Sigmoid colon (tissue), 7 donors: ENCODE results near the gene HIGD1B. TPM values are rescaled to one million over a fixed set of nuclear protein-coding genes. Genes with fewer than 3 reads are reported as not detected.
"Not testable (repeated sequence)": the region's sequence is repeated elsewhere in the genome, so short reads cannot be mapped to it uniquely, and the experiment has no call there.

Source experiments
- DNase-seq: peaks from one replicate; pipeline ENCODE4 v3.0.0-alpha.2; 2019
- H3K27ac ChIP-seq, 4 donors: fragments of 200-600 bp; sonication (generic); one replicate each; pipeline ENCODE4 v1.5.1; 2016 to 2019; ENCODE audit warnings: mild to moderate bottlenecking in 1 of 4
- H3K27me3 ChIP-seq, 3 donors: fragments of 200-600 bp; sonication (generic); one replicate each; pipeline ENCODE4 v1.5.1; 2019; ENCODE audit warnings: mild to moderate bottlenecking in 1 of 3
- H3K36me3 ChIP-seq, 4 donors: fragments of 200-600 bp; sonication (generic); one replicate each; pipeline ENCODE4 v1.5.1; 2016 to 2019
- H3K4me1 ChIP-seq, 4 donors: fragments of 200-600 bp; sonication (generic); one replicate each; pipeline ENCODE4 v1.5.1; 2017 to 2019
- H3K4me3 ChIP-seq, 4 donors: fragments of 200-600 bp; sonication (generic); one replicate each; pipeline ENCODE4 v1.5.1; 2017 to 2019; ENCODE audit warnings: mild to moderate bottlenecking in 2 of 4, moderate library complexity in 1 of 4
- H3K9me3 ChIP-seq, 4 donors: fragments of 200-600 bp in 3 of 4; sonication (generic) in 3 of 4; one replicate each; pipeline versions ENCODE4 v1.5.1 to v1.6.1; 2013 to 2019
- EP300 ChIP-seq, 4 donors: sonication (generic); formaldehyde crosslinking; IDR thresholded peaks; one replicate each; pipeline ENCODE4 v1.6.1; 2017; ENCODE audit warnings: antibody characterized with exemption in 4 of 4
- POLR2A ChIP-seq, 2 donors: fragments of 450-650 bp; IDR thresholded peaks; one replicate each; pipeline ENCODE4 v1.6.1; 2016; ENCODE audit warnings: antibody characterized with exemption in 2 of 2, mild to moderate bottlenecking in 2 of 2, moderate library complexity in 2 of 2
- POLR2AphosphoS5 ChIP-seq, 4 donors: sonication (generic); formaldehyde crosslinking; IDR thresholded peaks; one replicate each; pipeline ENCODE4 v1.6.1; 2017; ENCODE audit warnings: antibody characterized with exemption in 4 of 4
- WGBS, 2 donors: extraction: QIAGEN DNeasy Blood & Tissue Kit; methylation state at CpG; one replicate each; pipeline ENCODE4 v1.1.7; 2013; 5-methylcytosine and 5-hydroxymethylcytosine counted together
- intact Hi-C: fragments of 100-400 bp; cut with DNase I; formaldehyde crosslinking; loops from one replicate; pipeline ENCODE4 v1.15.1; 2023
- polyA plus RNA-seq, 3 donors: library from polyadenylated mRNA; stranded (reverse); fragments of 200-250 nt; gene quantifications; one replicate each; pipeline ENCODE4 v1.2.3, GENCODE V29; 2013
- total RNA-seq, 4 donors: library from RNA; depleted of rRNA; stranded (reverse); fragments of >200 nt; gene quantifications; one replicate each; pipeline ENCODE4 v1.1.0, GENCODE V29; 2016
- TF ChIP-seq, protein P1 (sequence below), 4 experiments: fragments of 450-650 bp in 3 of 4; fragments of 200-600 bp in 1 of 4; IDR thresholded peaks; one replicate each; pipeline ENCODE4 v1.5.1; 2016 to 2019; ENCODE audit warnings: antibody characterized with exemption in 4 of 4, mild to moderate bottlenecking in 3 of 4, moderate library complexity in 2 of 4
- donor health status: healthy with polysubstance abuse.
- donor health status: Bipolar disorder and iron deficiency.
- donor health status: healthy.

Gene HIGD1B
- total and polyA plus RNA-seq, 7 donors, result 1.1 to 2.5 (median 1.8) TPM; not detected in 4

DNA sequence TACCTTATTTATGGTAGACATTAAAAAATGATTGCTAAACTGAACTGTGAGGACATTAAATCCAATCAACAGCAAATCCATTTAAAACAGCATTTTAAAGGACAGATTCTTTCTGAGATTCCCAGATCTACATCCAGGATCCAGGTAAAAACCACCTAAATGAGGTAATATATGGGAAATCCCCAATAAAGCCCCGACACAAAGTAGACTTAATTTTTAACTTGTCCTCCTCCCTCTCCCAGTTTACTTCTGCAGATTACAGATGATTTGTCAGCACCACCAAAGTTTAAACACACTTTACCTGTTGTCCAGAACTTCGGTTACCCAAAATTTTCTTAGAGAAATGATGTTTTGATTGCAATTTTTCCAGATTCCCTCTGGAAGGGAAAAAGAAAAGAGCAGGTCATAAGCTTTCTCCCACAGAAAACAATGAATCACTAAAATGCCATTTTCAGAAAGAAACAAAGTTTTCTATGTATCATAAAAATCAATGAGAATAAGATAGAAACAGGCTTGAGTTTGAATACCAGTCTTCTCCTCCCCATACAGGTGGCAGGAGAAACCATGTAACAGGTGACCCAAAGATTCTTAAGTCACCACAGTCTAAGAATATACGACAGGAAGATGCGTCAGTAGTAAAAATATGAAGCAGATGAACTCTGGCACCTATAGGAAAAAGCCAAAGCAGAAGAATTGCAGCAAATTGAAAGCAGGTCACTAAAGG lies 40.4 kb upstream of the HIGD1B start:
- Histone ChIP-seq H3K4me3 (peak overlapping the region in 2 of 4 donors; percentile 4 to 9), H3K27ac (peak overlapping the region; percentile 30 to 99 (median 96)), H3K27me3 (no peaks in the 10 kb centered on the region), H3K4me1 (peaks cover 0 to 98% (median 91%) of the 10 kb centered on the region in 4 donors), H3K9me3 (no peaks in the 10 kb centered on the region), H3K36me3 (peaks cover 0 to 10% (median 7%) of the 10 kb centered on the region in 4 donors)
- intact Hi-C loops, result no loop called here
- WGBS, 2 donors, result 25 to 73% methylated on average over 4 of the region's 4 CpGs
- no peak for TF ChIP-seq POLR2A (IDR thresholded peaks at IDR 0.05)
- TF ChIP-seq, protein P1, sequence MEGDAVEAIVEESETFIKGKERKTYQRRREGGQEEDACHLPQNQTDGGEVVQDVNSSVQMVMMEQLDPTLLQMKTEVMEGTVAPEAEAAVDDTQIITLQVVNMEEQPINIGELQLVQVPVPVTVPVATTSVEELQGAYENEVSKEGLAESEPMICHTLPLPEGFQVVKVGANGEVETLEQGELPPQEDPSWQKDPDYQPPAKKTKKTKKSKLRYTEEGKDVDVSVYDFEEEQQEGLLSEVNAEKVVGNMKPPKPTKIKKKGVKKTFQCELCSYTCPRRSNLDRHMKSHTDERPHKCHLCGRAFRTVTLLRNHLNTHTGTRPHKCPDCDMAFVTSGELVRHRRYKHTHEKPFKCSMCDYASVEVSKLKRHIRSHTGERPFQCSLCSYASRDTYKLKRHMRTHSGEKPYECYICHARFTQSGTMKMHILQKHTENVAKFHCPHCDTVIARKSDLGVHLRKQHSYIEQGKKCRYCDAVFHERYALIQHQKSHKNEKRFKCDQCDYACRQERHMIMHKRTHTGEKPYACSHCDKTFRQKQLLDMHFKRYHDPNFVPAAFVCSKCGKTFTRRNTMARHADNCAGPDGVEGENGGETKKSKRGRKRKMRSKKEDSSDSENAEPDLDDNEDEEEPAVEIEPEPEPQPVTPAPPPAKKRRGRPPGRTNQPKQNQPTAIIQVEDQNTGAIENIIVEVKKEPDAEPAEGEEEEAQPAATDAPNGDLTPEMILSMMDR (IDR thresholded peaks at IDR 0.05), result no peak
- TF ChIP-seq EP300 (IDR thresholded peaks at IDR 0.05), result no peak
- TF ChIP-seq POLR2AphosphoS5 (IDR thresholded peaks at IDR 0.05), result no peak
- DNase-seq, result no peak

DNA sequence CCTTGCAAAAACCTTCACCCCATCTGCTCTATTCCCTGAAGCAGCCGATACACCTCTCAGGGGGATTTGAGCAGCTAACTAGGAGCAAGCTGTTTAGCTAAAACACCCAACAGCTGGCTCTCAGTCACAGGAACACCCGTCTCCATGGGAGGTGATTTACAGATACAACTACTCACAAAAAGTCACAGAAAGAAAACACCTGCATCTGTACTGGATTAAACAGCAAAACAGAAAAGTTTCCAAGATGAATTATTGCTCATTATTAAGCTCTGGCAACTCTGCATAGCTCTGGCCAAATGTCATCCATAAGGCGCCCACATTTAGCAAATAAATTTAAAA lies 39.9 kb upstream of the HIGD1B start:
- DNase-seq, result no peak
- H3K4me1 ChIP-seq, result peaks cover 0 to 98% (median 91%) of the 10 kb centered on the region in 4 donors
- WGBS, 2 donors, result 51 to 62% methylated on average over 3 of the region's 3 CpGs

DNA sequence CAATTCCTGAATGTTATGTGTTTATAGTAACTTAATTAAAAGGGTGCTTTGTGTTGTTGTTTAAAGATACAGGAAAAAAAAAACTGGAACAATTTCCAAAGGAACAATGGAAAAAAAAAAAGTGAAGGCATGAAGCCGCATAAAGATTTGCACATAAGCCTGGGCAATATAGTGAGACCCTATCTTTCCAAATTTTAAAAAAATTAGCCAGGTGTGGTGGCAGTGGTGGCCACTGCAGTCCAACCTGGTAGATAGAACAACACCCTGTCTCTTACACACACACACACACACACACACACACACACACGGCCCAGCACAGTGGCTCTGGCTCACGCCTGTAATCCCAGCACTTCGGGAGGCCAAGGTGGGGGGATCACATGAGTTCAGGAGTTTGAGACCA lies 39.5 kb upstream of the HIGD1B start:
- Histone ChIP-seq H3K36me3 (peaks cover 0 to 10% (median 7%) of the 10 kb centered on the region in 4 donors), H3K27me3 (no peaks in the 10 kb centered on the region), H3K4me1 (peaks cover 0 to 98% (median 89%) of the 10 kb centered on the region in 4 donors), H3K4me3 (no peak overlapping the region), H3K27ac (peak overlapping the region; percentile 30 to 99 (median 96)), H3K9me3 (no peaks in the 10 kb centered on the region)
- DNase-seq, result no peak
- intact Hi-C loops, result no loop called here
- WGBS, 2 donors, result 87 to 90% methylated on average over 4 of the region's 4 CpGs
- no peak for TF ChIP-seq EP300 (IDR thresholded peaks at IDR 0.05)
- no peak for TF ChIP-seq POLR2A (IDR thresholded peaks at IDR 0.05)
- TF ChIP-seq, protein P1 (IDR thresholded peaks at IDR 0.05), result no peak

More for the DNA sequence above, 39.9 kb upstream of the HIGD1B start:
- no peaks in the 10 kb centered on the region for H3K9me3 ChIP-seq
- intact Hi-C loops, result no loop called here
- H3K4me3 ChIP-seq, result peak overlapping the region in 2 of 4 donors; percentile 4 to 9
- H3K27me3 ChIP-seq, result no peaks in the 10 kb centered on the region
- peak overlapping the region; percentile 30 to 99 (median 96) for H3K27ac ChIP-seq
- peaks cover 0 to 10% (median 7%) of the 10 kb centered on the region in 4 donors for H3K36me3 ChIP-seq
- TF ChIP-seq POLR2AphosphoS5 (IDR thresholded peaks at IDR 0.05) (peak in 3 of 4 donors; percentile 22 to 64 (median 49)), EP300 (IDR thresholded peaks at IDR 0.05) (no peak)

DNA sequence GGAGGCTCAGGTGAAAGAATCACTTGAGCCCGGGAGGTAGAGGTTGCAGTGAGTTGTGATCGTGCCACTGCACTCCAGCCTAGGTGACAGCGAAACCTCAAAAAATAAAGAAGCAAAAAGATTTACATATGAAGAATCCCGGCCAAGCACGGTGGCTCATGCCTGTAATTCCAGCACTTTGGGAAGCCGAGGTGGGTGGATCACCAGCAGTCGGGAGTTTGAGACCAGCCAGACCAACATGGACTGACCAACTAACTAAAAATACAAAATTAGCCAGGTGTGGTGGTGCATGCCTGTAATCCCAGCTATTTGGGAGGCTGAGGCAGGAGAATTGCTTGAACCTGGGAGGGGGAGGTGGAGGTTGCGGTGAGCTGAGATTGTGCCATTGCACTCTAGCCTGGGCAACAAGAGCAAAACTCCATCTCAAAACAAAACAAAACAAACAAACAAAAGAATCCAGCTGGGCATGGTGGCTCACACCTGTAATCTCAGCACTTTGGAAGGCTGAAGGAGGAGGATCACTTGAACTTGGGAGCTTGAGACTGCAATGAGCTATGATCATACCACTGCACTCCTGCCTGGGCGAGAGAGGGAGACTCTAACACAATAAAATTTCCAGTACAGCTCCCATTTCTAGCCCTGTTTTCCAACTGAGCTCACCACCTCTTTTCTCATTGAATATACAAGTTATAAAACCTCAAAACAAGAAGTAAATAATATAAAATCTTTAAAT lies 38.9 kb upstream of the HIGD1B start:
- H3K36me3 ChIP-seq, intact Hi-C loops, DNase-seq, H3K27me3 ChIP-seq, H3K9me3 ChIP-seq, H3K4me3 ChIP-seq: not testable (repeated sequence)
- 91 to 93% methylated on average over 9 of the region's 9 CpGs for WGBS, 2 donors
- H3K27ac ChIP-seq, result peak overlapping the region in 3 of 4 donors; percentile 93 to 99 (median 98)
- peaks cover 0 to 93% (median 83%) of the 10 kb centered on the region in 4 donors for H3K4me1 ChIP-seq

DNA sequence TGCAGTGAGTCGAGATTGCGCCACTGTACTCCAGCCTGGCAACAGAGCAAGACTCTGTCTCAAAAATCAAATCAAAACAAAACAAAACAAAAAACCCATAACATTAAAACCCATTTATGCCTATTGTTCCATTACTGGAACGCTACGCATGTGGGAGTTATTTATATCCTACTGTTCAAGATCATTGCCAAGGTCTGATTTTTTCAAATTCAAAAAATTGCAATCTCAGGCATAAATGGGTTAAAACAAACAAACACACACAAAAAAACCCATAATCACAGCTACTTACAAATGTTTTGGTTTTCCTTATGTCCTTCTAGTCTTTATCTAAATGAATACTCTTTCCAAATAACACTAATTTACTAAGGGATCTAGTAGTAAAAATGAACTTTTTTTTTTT lies 35.4 kb upstream of the HIGD1B start:
- intact Hi-C loops, result no loop called here
- Histone ChIP-seq H3K9me3 (no peaks in the 10 kb centered on the region), H3K4me3 (no peak overlapping the region), H3K27me3 (no peaks in the 10 kb centered on the region), H3K36me3 (no peaks in the 10 kb centered on the region), H3K4me1 (peaks cover 0 to 89% (median 72%) of the 10 kb centered on the region in 4 donors), H3K27ac (peak overlapping the region; percentile 39 to 99 (median 96))
- 71 to 80% methylated on average over 4 of the region's 4 CpGs for WGBS, 2 donors
- no peak for DNase-seq
- no peak for TF ChIP-seq POLR2A (IDR thresholded peaks at IDR 0.05)
- TF ChIP-seq POLR2AphosphoS5 (IDR thresholded peaks at IDR 0.05), result no peak

DNA sequence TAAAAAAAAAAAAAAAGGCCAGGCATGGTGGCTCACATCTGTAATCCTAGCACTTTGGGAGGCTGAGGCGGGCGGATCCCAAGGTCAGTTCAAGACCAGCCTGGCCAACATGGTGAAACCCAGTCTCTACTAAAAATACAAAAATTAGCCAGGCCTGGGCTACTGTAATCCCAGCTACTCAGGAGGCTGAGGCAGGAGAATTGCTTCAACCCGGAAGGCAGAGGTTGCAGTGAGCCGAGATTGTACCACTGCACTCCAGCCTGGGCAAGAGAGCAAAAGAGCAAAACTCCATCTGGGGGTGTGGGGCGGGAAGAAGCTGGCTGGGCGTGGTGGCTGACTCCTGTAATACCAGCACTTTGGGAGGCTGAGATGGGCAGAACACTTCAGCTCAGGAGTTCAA lies 29.2 kb upstream of the HIGD1B start:
- 52 to 87% methylated on average over 6 of the region's 6 CpGs for WGBS, 2 donors
- H3K27ac ChIP-seq, result peak overlapping the region in 3 of 4 donors; percentile 94 to 99 (median 98)
- H3K27me3 ChIP-seq, intact Hi-C loops, H3K9me3 ChIP-seq, DNase-seq, H3K36me3 ChIP-seq, H3K4me3 ChIP-seq: not testable (repeated sequence)
- H3K4me1 ChIP-seq, result peaks cover 0 to 83% (median 63%) of the 10 kb centered on the region in 4 donors
